Effector CD8-positive, alpha-beta T cell (primary cell): ENCODE measurements around the gene TMEM184B.
"Not testable (repeated sequence)": the region's sequence is repeated elsewhere in the genome, so short reads cannot be mapped to it uniquely, and the experiment has no call there.

Experiments used
- DNase-seq: peaks from one replicate; lab custom pipeline; 2025; lab: John Stamatoyannopoulos, UW

Gene TMEM184B

DNA sequence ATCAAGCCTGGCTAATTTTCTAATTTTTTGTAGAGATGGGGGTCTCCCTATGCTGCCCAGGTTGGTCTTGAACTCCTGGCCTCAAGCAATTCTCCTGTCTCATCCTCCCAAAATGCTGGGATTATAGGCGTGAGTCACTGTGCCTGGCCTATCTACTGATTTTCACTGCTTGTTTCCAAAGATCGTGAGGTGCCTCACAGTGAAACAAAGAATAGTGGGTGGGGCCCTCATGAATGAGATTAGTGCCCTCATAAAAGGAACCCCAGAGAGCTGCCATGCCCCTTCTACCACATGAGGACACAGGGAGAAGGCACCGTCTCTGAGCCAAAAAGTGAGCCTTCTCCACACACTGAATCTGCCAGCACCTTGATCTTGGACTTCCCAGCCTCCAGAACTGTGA, 23.5 kb downstream of the TMEM184B start:
- DNase-seq, result no peak

- no peak for DNase-seq
These were observed 24.5 kb downstream of the TMEM184B start for GRCh38 chr22:38248280-38248679.

DNA sequence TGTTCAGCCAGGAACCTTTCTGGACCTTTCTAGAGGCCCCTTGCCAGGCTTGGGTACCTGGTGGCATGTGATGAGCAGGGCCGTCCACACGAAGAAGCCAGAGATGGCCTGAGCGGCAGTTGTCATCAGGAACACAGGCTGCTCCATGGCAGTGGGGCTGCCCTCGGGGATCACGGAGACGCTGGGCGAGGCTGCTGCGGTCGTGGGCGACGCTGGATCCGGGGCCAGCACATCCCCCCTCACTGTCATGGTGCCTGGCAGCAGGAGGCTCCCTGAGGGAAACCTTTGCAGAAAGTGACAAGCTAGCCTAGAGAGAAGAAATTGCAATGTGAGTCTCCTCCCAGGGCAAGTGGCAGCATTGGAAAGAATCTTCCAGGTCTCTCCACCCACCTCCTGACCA, 25.1 kb downstream of the TMEM184B start:
- DNase-seq, result no peak

- no peak for DNase-seq
These were observed 26.1 kb downstream of the TMEM184B start for GRCh38 chr22:38246692-38247091.

DNA sequence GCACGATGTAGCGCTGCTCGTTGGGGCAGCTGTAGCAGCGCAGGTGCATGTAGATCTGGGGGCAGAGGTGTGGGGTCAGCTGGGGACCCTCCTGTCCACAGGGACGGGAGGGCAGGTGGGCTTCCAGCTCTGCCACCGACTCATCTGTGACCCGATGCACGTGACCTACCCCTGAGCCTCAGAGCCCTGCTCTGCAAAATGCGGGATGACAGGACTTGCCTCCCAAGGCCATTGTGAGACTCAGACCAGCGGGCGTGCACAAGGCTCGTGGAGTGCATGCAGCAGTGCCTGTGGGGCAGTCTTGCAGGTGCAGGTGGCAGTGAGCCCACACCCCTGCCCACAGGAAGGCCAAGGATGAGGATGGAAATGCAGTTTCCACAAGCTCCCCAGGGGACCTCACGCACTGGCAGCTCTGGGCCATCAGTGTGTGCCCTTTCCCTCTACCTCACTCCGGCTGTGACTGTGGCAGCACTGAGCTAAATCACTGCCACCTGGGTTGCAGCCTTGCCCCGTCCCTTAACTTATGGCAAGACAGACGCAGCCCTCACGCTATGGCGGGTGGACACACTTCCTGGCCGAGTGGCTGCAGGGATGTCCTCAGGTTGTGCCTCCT, 26.7 kb downstream of the TMEM184B start:
- DNase-seq, result no peak

DNA sequence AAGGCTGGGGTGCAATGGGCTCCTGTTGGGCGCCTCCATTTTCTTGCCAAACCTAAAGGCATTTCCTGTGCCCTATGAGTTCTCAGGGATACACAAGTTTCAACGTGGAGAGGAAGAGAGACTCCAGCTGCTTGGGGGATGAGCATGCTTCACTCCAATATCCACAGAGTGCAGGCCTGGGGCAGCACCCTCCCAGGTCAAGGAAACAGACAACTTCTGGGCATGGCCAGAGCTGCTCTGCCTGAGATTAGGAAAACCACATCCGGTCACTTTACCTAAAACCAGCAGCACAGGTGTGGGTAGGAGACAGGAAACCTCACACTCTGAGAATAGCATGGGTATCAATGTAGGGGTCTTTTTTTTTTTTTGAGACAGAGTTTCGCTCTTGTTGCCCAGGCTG, 28.7 kb downstream of the TMEM184B start:
- DNase-seq, result no peak

GRCh38 chr22:38243007-38243765, 29.6 kb downstream of the TMEM184B start:
- no peak for DNase-seq

GRCh38 chr22:38240734-38241252, 32.0 kb downstream of the TMEM184B start:
- no peak for DNase-seq

DNA sequence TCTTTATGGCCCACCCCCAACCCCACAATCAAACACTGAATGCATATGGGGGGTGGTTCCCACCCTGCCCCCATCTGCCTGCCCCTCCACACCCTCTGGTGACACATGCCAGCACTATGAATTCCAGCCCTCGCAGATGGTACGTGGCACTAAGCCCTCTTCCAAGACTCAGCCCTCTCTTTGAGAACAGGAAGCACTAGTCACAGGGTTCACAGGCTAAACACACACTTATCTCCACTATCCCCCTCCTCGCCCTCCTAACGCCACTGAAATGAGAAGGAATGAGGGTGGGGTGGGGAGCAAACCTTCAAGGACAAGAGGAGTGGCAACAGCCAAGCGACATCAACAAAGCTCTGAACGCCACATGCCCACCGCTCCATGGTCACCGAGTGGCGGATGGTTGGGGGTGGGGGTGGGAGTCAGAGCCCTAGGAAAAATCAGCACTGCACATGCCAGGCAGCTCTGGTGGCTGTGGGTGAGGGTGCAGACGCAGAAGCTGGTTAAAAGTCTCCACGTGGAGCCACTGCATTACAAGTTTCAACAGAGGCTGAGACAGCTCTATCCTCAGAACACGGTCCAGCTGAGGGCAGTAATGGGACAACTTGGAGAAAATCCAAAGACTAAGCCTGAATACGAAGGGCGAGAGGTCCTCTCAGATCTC, 33.6 kb downstream of the TMEM184B start:
- no peak for DNase-seq

- no peak for DNase-seq
These were observed 34.2 kb downstream of the TMEM184B start for GRCh38 chr22:38238519-38239071.

- no peak for DNase-seq
These were observed 36.0 kb downstream of the TMEM184B start for GRCh38 chr22:38236786-38237185.

GRCh38 chr22:38235240-38235850, 37.5 kb downstream of the TMEM184B start:
- DNase-seq, result no peak

- not testable (repeated sequence) for DNase-seq
These were observed 39.0 kb downstream of the TMEM184B start for GRCh38 chr22:38233856-38234255.

GRCh38 chr22:38233427-38233826, 39.4 kb downstream of the TMEM184B start:
- DNase-seq, result no peak

DNA sequence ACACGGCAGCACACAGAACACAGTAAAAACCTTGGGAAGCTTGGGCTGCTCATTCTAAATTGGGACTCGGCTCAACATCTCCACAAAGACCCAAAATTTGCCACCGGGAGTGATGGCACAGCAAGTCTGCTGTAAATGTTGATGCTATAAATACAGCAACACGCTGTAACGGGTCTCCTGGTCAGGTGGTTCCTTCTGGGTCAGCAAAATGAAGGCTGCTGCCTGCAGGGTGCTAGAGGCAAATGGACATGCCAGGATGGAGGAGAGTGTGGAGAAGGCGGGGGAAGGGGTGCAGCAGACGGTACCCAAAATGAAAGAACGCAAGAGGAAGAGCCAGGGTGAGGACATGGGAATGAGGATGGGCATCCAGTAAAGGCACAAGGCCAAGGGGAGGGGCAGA, 40.6 kb downstream of the TMEM184B start:
- DNase-seq, result no peak

DNA sequence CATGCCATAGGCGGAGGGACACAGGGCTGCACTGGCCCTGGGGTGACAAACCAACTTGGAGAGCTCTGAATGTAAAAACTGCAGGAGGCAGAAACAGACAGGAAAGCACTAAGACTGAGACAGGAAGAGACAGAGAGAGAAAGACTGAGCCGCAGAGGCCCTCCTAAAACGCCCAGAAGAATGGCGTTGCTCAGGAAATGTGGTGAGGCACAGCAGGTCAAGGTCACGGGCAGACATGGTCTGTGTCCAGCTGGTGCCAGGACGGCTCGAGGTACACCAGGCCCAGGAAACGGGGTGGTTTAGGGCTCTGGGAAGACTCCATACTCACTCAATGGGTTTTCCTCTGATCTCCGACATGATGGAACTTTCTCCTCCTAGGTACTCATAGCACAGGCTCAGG, 41.9 kb downstream of the TMEM184B start:
- no peak for DNase-seq

DNA sequence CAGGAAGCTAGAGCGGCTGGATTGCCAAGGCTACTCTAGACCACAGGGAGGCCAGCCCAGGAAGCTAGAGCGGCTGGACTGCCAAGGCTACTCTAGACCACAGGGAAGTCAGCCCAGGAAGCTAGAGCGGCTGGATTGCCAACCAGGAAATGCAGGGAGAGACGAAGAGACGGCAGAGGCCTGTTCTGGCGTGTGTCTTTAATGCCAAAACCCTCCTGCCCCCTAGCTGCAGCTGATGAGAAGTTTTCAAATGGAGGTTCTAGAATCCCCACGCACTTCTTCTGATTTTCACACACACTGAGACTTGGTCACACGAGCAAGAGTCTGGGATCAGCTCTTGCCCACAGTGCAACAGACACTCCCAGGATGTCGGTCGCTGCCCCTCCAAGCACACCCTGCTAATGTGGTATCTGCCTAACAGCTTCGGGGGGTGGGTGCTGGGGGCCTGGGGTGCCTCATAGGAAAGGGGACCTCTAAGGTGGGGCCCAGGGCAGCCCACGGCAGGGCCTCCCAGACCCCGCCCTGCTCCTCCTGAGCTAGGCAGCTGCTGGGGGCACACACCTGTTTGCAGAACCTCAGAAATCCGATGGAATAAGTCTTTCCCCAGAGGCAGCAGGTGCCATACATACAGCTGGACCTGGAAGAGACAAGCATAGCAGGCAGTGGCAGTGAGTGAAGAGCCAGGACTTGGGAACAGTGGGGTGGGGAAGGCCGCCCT, 42.5 kb downstream of the TMEM184B start:
- no peak for DNase-seq

DNA sequence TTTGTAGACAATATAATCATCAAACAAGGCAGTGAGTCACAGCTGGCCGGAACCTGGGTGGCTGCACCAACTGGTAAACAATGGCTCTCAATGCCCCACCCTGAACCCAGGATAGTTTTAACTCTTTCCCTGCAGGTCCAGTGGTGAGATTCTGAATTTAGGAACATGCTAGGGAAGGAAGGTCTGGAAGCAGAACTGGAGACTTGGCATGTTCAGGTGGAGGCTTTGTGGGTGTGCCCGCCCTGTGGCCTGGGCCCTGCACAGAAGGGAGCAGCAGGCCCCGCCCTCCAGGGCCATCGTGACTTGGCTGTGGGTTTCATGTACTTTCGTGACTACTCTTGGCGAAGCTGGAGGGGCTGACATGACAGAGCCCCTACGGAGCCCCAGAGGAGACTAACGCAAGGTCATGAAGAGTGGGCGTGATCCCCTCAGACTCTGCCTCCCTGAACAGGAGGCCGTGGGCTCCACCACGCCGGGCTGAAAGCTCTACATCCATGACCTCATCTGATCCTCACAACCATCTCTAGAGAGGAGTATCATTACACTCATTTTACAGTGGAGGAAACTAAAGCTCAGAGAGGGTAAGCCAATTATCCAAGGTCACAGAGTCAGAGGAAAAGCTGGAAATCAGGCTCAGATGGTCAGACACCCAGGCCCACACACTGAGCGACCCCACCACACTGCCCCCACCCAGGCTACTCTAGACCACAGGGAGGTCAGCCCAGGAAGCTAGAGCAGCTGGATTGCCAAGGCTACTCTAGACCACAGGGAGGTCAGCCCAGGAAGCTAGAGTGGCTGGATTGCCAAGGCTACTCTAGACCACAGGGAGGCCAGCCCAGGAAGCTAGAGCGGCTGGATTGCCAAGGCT, 43.7 kb downstream of the TMEM184B start:
- DNase-seq, result no peak

GRCh38 chr22:38228326-38228872, 44.4 kb downstream of the TMEM184B start:
- DNase-seq, result no peak
